ENCODE data around the gene VTI1A.

Gene VTI1A

DNA sequence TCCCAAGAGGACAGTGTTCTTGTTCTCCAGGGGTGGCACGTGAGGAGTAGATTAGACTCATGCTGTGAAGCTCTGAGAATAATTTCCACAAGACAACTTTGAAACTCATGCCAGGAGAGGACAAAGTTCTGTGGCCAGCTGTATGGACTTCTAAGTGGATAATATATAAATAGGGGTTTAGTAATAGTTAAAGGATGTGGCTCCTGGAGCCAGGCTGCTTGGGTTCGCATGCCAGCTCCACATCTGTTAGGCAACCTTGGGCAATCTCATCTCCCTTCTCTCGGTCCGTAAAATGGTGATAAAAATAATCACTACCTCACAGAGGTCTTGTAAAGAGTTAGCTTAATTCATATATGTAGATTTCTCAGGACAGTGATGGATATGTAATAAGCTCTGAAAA lies 37.3 kb upstream of the VTI1A start:
- DNase-seq (ENCODE audit: low read depth, low spot score), result no peak
- H3K4me3 ChIP-seq (ENCODE audit: low read depth, low read length), result no peak overlapping the region
- TF ChIP-seq, protein P1, sequence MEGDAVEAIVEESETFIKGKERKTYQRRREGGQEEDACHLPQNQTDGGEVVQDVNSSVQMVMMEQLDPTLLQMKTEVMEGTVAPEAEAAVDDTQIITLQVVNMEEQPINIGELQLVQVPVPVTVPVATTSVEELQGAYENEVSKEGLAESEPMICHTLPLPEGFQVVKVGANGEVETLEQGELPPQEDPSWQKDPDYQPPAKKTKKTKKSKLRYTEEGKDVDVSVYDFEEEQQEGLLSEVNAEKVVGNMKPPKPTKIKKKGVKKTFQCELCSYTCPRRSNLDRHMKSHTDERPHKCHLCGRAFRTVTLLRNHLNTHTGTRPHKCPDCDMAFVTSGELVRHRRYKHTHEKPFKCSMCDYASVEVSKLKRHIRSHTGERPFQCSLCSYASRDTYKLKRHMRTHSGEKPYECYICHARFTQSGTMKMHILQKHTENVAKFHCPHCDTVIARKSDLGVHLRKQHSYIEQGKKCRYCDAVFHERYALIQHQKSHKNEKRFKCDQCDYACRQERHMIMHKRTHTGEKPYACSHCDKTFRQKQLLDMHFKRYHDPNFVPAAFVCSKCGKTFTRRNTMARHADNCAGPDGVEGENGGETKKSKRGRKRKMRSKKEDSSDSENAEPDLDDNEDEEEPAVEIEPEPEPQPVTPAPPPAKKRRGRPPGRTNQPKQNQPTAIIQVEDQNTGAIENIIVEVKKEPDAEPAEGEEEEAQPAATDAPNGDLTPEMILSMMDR (IDR thresholded peaks at IDR 0.05; ENCODE audit: low read depth, low read length), result no peak
- in situ Hi-C loops (cut with HindIII; ENCODE audit: low sequenced_read_pairs), result no loop called here

GRCh38 chr10:112412696-112413095 lies 34.3 kb upstream of the VTI1A start:
- H3K4me3 ChIP-seq (ENCODE audit: low read depth, low read length), result no peak overlapping the region
- TF ChIP-seq, protein P1 (IDR thresholded peaks at IDR 0.05; ENCODE audit: low read depth, low read length), result no peak
- in situ Hi-C loops (cut with HindIII; ENCODE audit: low sequenced_read_pairs), result no loop called here
- DNase-seq (ENCODE audit: low read depth, low spot score), result no peak

- in situ Hi-C loops (cut with HindIII; ENCODE audit: low sequenced_read_pairs), result no loop called here
- H3K4me3 ChIP-seq (ENCODE audit: low read depth, low read length), result no peak overlapping the region
- DNase-seq (ENCODE audit: low read depth, low spot score), result no peak
- TF ChIP-seq, protein P1 (IDR thresholded peaks at IDR 0.05; ENCODE audit: low read depth, low read length), result no peak
Measured at GRCh38 chr10:112421731-112422130, 25.3 kb upstream of the VTI1A start.

DNA sequence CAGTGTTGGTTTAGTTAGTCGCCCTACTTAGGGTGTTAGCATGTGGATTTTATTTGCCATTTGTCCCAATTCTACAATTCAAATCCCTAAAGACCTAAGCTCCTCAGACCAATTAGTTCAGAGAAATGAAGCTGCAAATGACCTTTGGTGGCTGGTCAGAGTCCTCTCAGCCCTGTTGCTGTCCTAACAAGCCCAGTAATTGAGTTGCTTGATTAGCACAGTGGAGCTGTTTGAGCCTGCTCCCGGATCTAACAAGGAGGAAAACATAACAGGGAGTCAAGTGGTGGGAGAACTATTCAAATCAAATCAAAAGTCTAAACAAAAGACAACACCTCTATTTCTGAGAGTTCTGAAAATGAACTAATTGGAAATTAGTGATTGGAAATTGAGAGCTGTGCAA lies 22.4 kb upstream of the VTI1A start:
- TF ChIP-seq, protein P1 (IDR thresholded peaks at IDR 0.05; ENCODE audit: low read depth, low read length), result no peak
- DNase-seq (ENCODE audit: low read depth, low spot score), result no peak
- in situ Hi-C loops (cut with HindIII; ENCODE audit: low sequenced_read_pairs), result no loop called here
- no peak overlapping the region for H3K4me3 ChIP-seq (ENCODE audit: low read depth, low read length)

DNA sequence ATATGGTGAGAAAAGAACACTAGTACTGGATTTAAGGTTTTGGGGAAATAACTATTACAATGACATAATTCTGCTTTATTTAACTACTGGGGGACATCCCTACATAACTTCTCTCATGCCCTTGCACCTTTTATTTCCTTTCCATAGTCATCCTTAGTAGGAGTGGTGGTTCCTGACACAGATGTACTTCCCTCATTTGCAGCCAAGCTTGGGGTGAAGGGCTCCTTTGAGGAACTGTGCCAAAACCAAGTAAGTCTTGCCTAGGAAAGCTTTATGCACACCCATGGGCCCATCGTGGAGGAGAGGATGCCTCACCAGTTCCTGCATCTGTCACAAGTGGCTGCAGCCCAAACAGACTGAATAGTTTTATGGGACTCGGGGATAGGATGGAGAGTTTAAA lies 20.9 kb upstream of the VTI1A start:
- in situ Hi-C loops (cut with HindIII; ENCODE audit: low sequenced_read_pairs), result no loop called here
- DNase-seq (ENCODE audit: low read depth, low spot score), result no peak
- no peak overlapping the region for H3K4me3 ChIP-seq (ENCODE audit: low read depth, low read length)
- TF ChIP-seq, protein P1 (IDR thresholded peaks at IDR 0.05; ENCODE audit: low read depth, low read length), result no peak

- H3K4me3 ChIP-seq (ENCODE audit: low read depth, low read length), result no peak overlapping the region
- no peak for DNase-seq (ENCODE audit: low read depth, low spot score)
- in situ Hi-C loops (cut with HindIII; ENCODE audit: low sequenced_read_pairs), result no loop called here
- TF ChIP-seq, protein P1 (IDR thresholded peaks at IDR 0.05; ENCODE audit: low read depth, low read length), result no peak
Measured at GRCh38 chr10:112429147-112429546, 17.9 kb upstream of the VTI1A start.

- no peak overlapping the region for H3K4me3 ChIP-seq (ENCODE audit: low read depth, low read length)
- TF ChIP-seq, protein P1 (IDR thresholded peaks at IDR 0.05; ENCODE audit: low read depth, low read length), result no peak
- DNase-seq (ENCODE audit: low read depth, low spot score), result no peak
- in situ Hi-C loops (cut with HindIII; ENCODE audit: low sequenced_read_pairs), result no loop called here
Measured at GRCh38 chr10:112429654-112430230, 17.3 kb upstream of the VTI1A start.

Data from astrocyte of the spinal cord (primary cell).